IPS-18a (cell line): ENCODE data around the gene TMEFF2.

ENCODE experiments used
- H3K27ac ChIP-seq: one replicate; pipeline ENCODE4 v1.5.1; 2013; ENCODE audit warnings: low read length
- H3K27me3 ChIP-seq: one replicate; pipeline ENCODE4 v1.6.1; 2013; ENCODE audit warnings: mild to moderate bottlenecking, low read length; ENCODE audit not compliant: control insufficient read depth, insufficient read depth
- H3K36me3 ChIP-seq: one replicate; pipeline ENCODE4 v1.6.1; 2013; ENCODE audit warnings: low read depth, low read length; ENCODE audit not compliant: control insufficient read depth
- H3K4me1 ChIP-seq: one replicate; pipeline ENCODE4 v1.6.1; 2013; ENCODE audit warnings: low read depth, low read length; ENCODE audit not compliant: control insufficient read depth
- H3K4me3 ChIP-seq: one replicate; pipeline ENCODE4 v1.5.1; 2013; ENCODE audit warnings: low read length
- H3K9ac ChIP-seq: one replicate; pipeline ENCODE4 v1.6.1; 2013; ENCODE audit warnings: mild to moderate bottlenecking, low read length, moderate library complexity
- H3K9me3 ChIP-seq: one replicate; pipeline ENCODE4 v1.6.1; 2013; ENCODE audit warnings: low read depth, low read length; ENCODE audit not compliant: control insufficient read depth

Gene TMEFF2

DNA sequence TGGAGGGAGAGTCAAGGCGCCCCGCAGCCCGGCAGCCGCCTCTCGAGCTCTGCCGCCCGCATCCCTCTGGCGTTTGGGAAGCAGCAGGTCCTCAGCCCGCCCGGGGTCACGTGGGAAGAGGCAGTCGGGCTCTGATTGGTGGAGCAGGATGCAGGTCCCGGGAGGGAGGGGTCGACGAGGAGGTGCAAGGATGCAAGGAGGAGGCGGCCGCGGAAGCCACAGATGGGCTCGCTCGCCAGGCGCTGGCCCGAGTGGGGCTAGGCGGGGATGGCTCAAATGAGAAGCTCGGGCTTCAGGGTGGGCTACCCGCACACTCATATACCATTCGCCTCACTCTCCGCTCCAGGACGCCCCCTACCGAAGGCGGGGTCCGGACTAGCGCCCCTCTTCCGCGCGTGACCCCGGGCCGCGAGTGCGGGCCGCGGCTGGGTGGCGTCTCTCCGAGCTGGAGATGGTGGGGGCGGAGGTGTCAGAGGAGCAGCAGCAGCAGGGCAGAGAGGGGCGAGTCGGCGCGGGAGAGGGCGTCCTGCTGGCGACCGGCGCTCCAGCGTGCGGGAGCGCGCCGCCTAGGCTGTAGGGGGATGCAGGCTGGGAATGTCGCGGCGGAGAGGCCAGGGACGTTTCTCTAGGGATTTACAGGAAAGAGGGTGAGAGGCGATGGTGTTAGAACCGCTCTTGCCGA lies at the start of gene TMEFF2:
Gene TMEFF2 (minus strand): TSS at position 68 of the 682 bp plus-strand sequence. CDS start 409 bp downstream, outside the sequence.
- H3K9ac ChIP-seq = peak within 1 kb of the TSS; percentile 3
- H3K27ac ChIP-seq = no peak within 1 kb of the TSS
- no peaks in the 10 kb centered on the region for H3K9me3 ChIP-seq
- H3K4me1 ChIP-seq = peaks cover 4% of the 10 kb centered on the region
- peak within 1 kb of the TSS; percentile 78 for H3K4me3 ChIP-seq
- H3K36me3 ChIP-seq = no peaks in the 10 kb centered on the region
- peaks cover 66% of the 10 kb centered on the region for H3K27me3 ChIP-seq

- no peaks in the 10 kb centered on the region for H3K4me1 ChIP-seq
- no peak overlapping the region for H3K27ac ChIP-seq
- no peaks in the 10 kb centered on the region for H3K27me3 ChIP-seq
- no peaks in the 10 kb centered on the region for H3K9me3 ChIP-seq
- H3K4me3 ChIP-seq = no peak overlapping the region
- no peak overlapping the region for H3K9ac ChIP-seq
- no peaks in the 10 kb centered on the region for H3K36me3 ChIP-seq
Observed at GRCh38 chr2:192243488-192243887, 48.8 kb upstream of the TMEFF2 start.

GRCh38 chr2:192236136-192236535 lies 41.4 kb upstream of the TMEFF2 start:
- H3K4me1 ChIP-seq = no peaks in the 10 kb centered on the region
- no peaks in the 10 kb centered on the region for H3K27me3 ChIP-seq
- H3K27ac ChIP-seq = no peak overlapping the region
- no peaks in the 10 kb centered on the region for H3K36me3 ChIP-seq
- H3K4me3 ChIP-seq = no peak overlapping the region
- no peaks in the 10 kb centered on the region for H3K9me3 ChIP-seq
- H3K9ac ChIP-seq = no peak overlapping the region

DNA sequence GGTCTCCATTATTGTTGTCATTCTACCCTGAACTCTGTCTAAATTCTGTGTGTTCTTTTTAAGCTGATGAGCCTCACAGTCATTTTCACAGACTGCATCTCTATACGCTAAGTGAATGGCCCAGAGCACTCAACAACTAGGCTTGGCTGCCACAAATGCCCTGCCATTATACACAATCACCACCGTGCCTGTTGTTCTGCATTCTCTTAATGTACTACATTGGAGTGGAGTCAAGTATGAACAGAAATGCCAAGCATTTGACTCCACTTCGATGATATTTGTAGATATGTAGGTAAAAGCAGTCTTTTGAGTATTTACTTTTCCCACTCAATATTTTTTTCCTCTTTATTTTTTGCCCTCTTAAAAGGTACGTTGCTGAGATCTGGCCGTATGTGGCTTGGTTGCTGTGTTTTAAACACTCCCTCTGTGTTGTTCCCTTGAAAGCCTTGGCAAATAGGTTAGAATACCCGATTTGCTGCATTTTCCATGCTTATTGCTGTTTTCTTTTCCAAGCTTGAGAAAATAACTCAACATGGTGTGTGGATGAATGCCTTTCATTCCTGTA lies 36.2 kb upstream of the TMEFF2 start:
- Histone ChIP-seq H3K36me3 (no peaks in the 10 kb centered on the region), H3K27ac (no peak overlapping the region), H3K27me3 (no peaks in the 10 kb centered on the region), H3K4me3 (no peak overlapping the region), H3K4me1 (no peaks in the 10 kb centered on the region), H3K9me3 (no peaks in the 10 kb centered on the region), H3K9ac (no peak overlapping the region)

GRCh38 chr2:192228685-192229084 lies 34.0 kb upstream of the TMEFF2 start:
- Histone ChIP-seq H3K9ac (no peak overlapping the region), H3K27ac (no peak overlapping the region), H3K9me3 (no peaks in the 10 kb centered on the region), H3K27me3 (no peaks in the 10 kb centered on the region), H3K4me1 (no peaks in the 10 kb centered on the region), H3K36me3 (no peaks in the 10 kb centered on the region), H3K4me3 (no peak overlapping the region)

DNA sequence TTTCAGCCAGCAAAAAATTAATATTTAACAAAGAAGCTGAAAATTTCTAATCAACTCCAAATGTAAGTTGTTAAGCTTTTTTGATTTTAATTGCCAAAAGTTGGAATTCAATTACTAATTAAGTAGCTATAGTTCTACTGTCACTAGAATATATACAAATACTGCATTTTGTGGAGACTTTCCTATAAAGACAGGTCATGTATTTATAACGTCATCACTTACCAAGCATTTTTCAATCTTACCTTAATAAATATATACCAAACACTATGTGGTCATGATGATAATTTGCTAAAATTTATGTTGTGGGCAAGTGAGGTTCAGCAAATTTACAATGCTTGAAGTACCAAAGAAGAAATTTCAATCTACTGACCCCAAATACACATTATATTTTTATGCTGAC lies 24.2 kb upstream of the TMEFF2 start:
- H3K9ac ChIP-seq = no peak overlapping the region
- no peaks in the 10 kb centered on the region for H3K36me3 ChIP-seq
- H3K27me3 ChIP-seq = no peaks in the 10 kb centered on the region
- no peak overlapping the region for H3K4me3 ChIP-seq
- no peak overlapping the region for H3K27ac ChIP-seq
- no peaks in the 10 kb centered on the region for H3K9me3 ChIP-seq
- no peaks in the 10 kb centered on the region for H3K4me1 ChIP-seq

DNA sequence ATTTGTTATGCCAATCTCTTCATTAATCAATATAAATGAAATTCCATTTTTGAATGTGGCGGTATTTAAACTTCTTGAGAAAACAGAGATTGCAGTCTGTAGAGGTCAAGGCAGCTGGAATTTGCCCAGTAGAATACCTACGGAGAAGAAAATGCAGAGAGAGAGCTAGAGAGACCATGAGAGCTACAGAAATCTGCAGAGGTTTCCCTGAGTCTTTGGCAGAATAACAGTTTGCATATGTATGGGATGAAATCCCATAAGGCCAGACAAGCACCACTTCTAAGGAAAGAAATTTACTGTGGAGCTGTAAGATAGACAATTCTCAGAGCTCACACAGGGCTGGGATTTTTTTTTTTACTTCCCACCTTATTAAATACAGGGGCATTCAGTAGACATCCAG lies 23.6 kb upstream of the TMEFF2 start:
- Histone ChIP-seq H3K4me1 (no peaks in the 10 kb centered on the region), H3K4me3 (no peak overlapping the region), H3K9me3 (no peaks in the 10 kb centered on the region), H3K27ac (no peak overlapping the region), H3K27me3 (no peaks in the 10 kb centered on the region), H3K36me3 (no peaks in the 10 kb centered on the region), H3K9ac (no peak overlapping the region)

DNA sequence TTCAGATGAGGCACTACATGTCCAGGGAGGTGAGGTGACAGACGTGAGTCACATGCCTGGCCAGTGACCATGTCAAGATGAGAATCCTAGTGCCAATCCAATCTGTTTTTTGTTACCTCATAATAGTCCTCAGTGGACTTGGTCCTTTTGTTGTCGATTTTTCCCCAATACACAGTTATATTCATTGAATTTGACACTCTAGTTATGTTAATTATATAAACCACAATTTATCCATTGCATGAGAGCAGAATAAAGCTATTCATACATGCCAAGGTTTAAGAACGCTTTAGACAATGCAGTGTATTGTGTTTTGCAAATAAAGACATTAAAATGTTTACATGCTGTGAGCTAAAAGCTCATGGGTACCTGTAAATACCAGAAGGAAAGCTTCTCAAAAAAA lies 21.6 kb upstream of the TMEFF2 start:
- Histone ChIP-seq H3K9ac (no peak overlapping the region), H3K27me3 (no peaks in the 10 kb centered on the region), H3K27ac (no peak overlapping the region), H3K4me1 (no peaks in the 10 kb centered on the region), H3K36me3 (no peaks in the 10 kb centered on the region), H3K9me3 (no peaks in the 10 kb centered on the region), H3K4me3 (no peak overlapping the region)

DNA sequence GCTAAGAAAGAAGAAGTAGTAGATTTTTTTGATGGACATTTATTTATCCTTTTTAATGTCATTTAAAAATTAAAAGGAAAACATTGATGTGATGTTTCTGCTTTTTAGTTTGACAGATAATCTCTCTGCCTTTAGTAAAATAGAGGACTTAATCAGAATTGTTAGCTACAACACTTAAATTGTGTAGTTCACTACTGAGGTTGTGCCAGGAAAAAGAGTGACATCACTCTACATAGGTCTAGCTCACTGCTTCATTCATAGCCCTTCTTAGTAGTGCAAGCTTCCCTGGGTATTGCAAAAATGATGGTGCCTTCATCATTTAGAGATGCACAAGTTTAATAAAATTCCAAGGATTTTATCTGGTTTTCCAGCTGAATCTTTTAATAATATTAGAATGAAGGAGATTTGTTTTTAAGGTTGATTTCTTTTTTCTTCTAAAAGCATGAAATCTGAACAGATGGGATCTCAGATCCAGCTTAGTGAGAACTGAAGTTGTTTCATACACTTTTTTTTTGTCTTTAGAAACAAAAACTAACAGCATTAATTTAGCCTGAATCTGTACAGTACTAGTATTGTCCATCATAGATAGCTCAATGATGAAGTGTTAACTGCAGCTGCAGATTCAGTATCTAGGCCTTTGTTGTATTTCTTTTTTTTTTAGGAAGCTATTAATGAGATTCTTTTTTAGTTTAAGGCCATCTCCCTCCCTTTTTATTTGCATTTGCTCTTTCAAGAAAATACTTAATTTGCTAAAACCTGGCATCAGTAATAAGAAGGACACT lies 20.6 kb upstream of the TMEFF2 start:
- no peaks in the 10 kb centered on the region for H3K27me3 ChIP-seq
- no peak overlapping the region for H3K9ac ChIP-seq
- no peaks in the 10 kb centered on the region for H3K36me3 ChIP-seq
- H3K4me1 ChIP-seq = no peaks in the 10 kb centered on the region
- no peaks in the 10 kb centered on the region for H3K9me3 ChIP-seq
- H3K4me3 ChIP-seq = no peak overlapping the region
- H3K27ac ChIP-seq = no peak overlapping the region

DNA sequence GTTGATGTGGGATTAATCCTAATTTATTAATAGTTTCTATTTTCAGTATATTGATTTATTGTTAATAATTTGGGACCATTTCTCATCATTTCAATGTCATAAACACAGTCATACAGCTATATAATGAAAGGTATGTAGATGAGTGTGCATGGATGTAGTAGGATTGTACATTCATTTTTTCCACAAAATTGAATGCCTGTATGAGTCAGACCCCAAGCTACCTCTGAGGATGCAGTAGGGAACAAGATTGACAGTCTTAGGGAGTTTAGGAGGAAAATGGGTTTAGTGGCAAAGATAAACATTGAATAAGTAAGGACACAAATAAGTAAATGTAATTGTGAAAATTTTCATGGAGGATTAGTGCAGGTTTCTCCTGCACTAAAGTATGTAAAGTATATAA lies 14.1 kb upstream of the TMEFF2 start:
- Histone ChIP-seq H3K4me1 (no peaks in the 10 kb centered on the region), H3K4me3 (no peak overlapping the region), H3K9ac (no peak overlapping the region), H3K36me3 (no peaks in the 10 kb centered on the region), H3K27ac (no peak overlapping the region), H3K9me3 (no peaks in the 10 kb centered on the region), H3K27me3 (no peaks in the 10 kb centered on the region)

DNA sequence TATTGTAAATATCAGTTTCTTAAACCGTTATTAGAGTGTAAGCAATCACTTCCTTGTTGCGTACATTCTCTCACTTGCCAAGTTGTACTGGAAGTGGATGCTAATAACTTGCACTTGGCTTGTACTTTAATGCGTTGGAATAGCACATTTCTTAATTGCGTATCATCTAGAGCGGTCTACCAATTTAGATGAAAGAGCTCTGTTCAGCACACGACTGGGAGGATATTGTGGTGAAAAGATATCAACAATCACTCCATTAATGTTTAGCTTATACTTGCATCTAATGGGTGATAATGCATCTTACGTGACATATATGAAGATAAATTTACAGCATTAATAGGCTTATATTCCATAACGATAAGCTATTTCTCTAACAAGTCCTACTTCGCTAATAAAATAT lies 11.7 kb upstream of the TMEFF2 start:
- Histone ChIP-seq H3K4me1 (no peaks in the 10 kb centered on the region), H3K9ac (no peak overlapping the region), H3K9me3 (no peaks in the 10 kb centered on the region), H3K36me3 (no peaks in the 10 kb centered on the region), H3K27ac (no peak overlapping the region), H3K27me3 (no peaks in the 10 kb centered on the region), H3K4me3 (no peak overlapping the region)
